GM12874 (cell line): ENCODE results near the gene GARNL3.

Experiments used
- TF ChIP-seq, protein P1 (sequence below): IDR thresholded peaks from 2 replicates; pipeline ENCODE4 v1.5.1; 2011; ENCODE audit warnings: low read depth, mild to moderate bottlenecking, control low read depth, low read length, moderate library complexity; ENCODE audit not compliant: insufficient read depth

GARNL3 gene

DNA sequence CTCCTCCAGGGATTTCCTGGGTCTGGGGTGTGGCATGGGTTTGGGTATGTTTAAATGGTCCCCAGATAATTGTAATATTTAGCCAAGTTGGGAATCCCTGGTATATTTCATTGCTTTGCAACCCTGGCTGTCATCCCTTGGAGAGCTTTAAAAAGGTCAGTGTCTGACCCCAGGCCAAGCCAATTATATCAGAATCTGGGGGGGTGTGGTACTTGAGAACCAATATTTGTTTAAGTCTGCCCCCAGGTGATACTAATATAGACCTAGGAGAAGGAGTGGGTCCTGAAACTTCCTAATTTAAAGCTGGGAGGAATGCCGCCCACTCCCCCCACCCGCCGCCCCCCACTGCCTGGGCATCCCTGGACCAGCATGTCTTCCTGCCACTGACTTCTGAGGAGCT lies 94.2 kb downstream of the GARNL3 start:
- TF ChIP-seq, protein P1, sequence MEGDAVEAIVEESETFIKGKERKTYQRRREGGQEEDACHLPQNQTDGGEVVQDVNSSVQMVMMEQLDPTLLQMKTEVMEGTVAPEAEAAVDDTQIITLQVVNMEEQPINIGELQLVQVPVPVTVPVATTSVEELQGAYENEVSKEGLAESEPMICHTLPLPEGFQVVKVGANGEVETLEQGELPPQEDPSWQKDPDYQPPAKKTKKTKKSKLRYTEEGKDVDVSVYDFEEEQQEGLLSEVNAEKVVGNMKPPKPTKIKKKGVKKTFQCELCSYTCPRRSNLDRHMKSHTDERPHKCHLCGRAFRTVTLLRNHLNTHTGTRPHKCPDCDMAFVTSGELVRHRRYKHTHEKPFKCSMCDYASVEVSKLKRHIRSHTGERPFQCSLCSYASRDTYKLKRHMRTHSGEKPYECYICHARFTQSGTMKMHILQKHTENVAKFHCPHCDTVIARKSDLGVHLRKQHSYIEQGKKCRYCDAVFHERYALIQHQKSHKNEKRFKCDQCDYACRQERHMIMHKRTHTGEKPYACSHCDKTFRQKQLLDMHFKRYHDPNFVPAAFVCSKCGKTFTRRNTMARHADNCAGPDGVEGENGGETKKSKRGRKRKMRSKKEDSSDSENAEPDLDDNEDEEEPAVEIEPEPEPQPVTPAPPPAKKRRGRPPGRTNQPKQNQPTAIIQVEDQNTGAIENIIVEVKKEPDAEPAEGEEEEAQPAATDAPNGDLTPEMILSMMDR = no peak

DNA sequence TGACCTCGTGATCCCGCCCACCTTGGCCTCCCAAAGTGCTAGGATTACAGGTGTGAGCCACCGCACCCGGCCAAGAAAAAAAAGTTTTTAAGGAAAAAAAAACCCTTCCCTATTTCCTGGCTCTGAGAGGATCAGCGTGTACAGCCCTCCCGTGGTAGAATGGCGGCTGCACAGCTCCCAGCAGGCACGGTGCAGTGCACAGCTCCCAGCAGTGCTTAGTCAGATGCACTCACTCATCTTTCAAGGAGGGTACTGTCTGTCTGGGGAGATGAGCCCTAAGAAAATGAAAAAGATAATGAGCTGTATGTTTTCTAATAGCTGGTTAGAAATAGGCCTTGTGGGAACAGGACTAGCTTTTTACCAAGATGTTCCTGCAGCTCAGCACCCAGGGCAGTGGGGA lies 95.7 kb downstream of the GARNL3 start:
- TF ChIP-seq, protein P1 = no peak

GRCh38 chr9:127360829-127361228 lies 96.3 kb downstream of the GARNL3 start:
- TF ChIP-seq, protein P1 = no peak

GRCh38 chr9:127361561-127361960 lies 97.0 kb downstream of the GARNL3 start:
- TF ChIP-seq, protein P1 = no peak

DNA sequence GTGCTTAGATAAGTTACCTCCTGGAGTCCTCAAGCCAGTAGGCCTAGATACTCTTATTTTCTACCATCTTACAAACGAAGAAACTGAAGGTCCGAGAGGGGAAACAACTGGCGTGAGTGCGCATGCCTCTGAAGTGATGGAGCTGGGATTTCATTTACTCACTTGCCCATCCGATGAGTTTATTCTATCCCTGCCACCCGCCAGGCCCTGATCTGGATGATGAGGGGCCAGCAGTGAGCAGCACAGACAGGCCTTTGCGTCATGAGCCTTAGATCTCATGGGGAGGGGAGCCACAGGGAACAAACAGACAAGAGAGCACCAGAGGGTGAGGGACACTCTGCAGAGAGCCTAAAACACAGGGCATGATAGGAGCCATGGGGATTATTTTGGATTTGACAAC lies 98.3 kb downstream of the GARNL3 start:
- TF ChIP-seq, protein P1 = no peak

DNA sequence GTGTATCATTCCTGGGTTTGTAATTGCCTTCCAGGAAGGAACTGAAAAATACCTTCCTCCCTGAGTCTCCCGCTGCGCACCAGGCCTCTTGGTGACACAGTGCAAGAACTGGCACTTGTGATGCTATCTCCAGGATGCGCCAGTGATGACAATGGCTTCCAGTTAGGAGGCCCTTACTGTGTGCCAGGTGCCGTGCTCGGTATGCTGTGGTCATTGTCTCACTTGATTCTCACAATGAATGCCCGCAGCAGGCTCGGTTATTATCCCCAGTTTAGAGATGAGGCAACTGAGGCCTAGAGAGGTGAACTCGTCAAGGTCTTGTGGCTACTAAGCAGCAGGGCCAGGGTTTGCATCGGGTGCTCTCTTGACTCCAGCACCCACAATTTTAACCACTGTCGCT lies 100.9 kb downstream of the GARNL3 start:
- TF ChIP-seq, protein P1 = no peak

DNA sequence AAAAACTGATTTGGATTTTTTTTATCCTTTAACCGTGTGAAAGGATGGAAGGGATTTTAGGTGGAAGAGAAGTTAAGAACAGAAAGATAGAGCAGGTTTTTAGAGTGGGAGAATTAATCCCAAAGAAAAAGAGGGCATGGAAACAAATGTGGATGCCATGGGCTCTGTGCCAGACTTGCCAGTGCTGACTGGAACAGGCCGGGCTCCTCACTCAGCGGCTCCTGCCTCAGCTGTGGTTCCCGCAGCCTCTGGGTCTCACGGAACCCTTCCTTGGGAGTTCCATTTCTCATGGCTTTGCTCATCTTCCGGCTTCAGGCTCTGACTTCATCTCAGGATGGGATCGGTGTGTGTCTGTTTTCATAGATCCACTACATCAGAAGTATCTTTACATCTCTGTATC lies 102.0 kb downstream of the GARNL3 start:
- TF ChIP-seq, protein P1 = no peak
